Measurements from ENCODE around the gene AP1S3.

Gene AP1S3

DNA sequence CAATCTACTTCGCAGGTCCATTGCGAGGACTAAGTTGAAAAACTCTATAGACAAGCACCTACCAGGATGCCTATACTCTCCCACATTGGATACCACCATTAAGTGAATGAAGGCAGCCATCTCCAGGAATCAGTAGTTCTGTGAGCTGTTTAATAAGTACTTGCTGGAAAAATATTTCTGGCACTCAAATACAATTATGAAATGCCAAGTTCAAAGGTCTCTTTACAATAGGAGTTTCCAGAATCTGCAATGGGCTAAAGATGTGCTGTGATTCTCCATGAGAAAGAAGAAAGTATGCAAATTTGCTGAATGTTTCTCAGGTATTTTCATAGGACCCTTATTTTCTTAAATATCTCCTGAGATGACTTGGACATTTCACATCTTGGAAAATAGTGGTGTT lies 103.0 kb downstream of the AP1S3 start:
- Mint-ChIP-seq H3K4me3 (no peak overlapping the region), H3K9me3 (no peaks in the 10 kb centered on the region), H3K4me1 (no peaks in the 10 kb centered on the region), H3K27ac (no peak overlapping the region), H3K36me3 (peaks cover 2% of the 10 kb centered on the region), H3K27me3 (no peaks in the 10 kb centered on the region)

GRCh38 chr2:223732346-223732745 lies 105.0 kb downstream of the AP1S3 start:
- Mint-ChIP-seq H3K4me1 (no peaks in the 10 kb centered on the region), H3K9me3 (no peaks in the 10 kb centered on the region), H3K36me3 (peaks cover 2% of the 10 kb centered on the region), H3K27me3 (no peaks in the 10 kb centered on the region), H3K27ac (no peak overlapping the region), H3K4me3 (no peak overlapping the region)

- Mint-ChIP-seq H3K4me1 (no peaks in the 10 kb centered on the region), H3K4me3 (no peak overlapping the region), H3K27me3 (no peaks in the 10 kb centered on the region), H3K36me3 (peaks cover 2% of the 10 kb centered on the region), H3K27ac (no peak overlapping the region), H3K9me3 (no peaks in the 10 kb centered on the region)
Measured at GRCh38 chr2:223731503-223731902, 105.9 kb downstream of the AP1S3 start.

DNA sequence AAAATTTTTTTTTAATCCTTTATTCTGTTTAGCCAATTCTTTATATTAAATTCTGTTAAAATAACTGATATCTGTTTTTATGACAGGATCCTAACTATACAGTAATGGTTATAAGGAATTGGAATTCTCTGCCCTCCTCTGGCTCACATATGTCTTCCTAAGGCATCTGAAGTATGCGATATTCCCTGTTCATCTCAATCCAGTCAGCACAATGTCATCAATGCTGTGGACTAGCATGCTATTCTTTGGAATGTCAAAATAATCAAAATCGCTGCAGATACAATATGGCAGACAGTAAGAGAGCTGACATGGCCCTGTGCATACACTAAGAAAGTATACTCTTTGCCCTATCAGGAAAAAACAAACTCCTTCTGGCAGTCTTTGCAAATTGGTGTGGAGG lies 107.6 kb downstream of the AP1S3 start:
- Mint-ChIP-seq H3K27me3 (peaks cover 2% of the 10 kb centered on the region), H3K4me1 (no peaks in the 10 kb centered on the region), H3K36me3 (peaks cover 2% of the 10 kb centered on the region), H3K9me3 (no peaks in the 10 kb centered on the region), H3K27ac (no peak overlapping the region), H3K4me3 (no peak overlapping the region)

DNA sequence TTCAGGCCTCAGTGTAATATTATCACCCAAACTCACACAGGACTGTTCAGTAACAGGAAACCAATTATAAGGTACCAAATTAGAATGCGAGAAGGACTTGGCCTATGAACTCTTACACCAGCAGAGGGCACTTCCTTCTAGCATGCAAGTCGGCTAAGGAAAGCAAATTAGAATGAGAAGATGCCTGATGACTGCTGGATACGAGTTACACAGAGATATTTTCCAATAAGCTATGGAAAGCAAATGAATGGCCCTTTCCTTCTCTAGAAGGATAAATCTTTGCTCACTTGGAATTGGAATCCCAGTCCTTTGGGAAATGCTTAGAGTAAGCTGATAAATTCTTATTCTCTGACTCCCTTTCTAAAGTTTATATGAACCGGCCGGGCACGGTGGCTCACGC lies 109.8 kb downstream of the AP1S3 start:
- Mint-ChIP-seq H3K27ac (no peak overlapping the region), H3K27me3 (peaks cover 5% of the 10 kb centered on the region), H3K9me3 (no peaks in the 10 kb centered on the region), H3K36me3 (peaks cover 2% of the 10 kb centered on the region), H3K4me3 (no peak overlapping the region), H3K4me1 (no peaks in the 10 kb centered on the region)

- H3K4me1 Mint-ChIP-seq = no peaks in the 10 kb centered on the region
- no peak overlapping the region for H3K27ac Mint-ChIP-seq
- no peak overlapping the region for H3K4me3 Mint-ChIP-seq
- peaks cover 2% of the 10 kb centered on the region for H3K36me3 Mint-ChIP-seq
- no peaks in the 10 kb centered on the region for H3K9me3 Mint-ChIP-seq
- H3K27me3 Mint-ChIP-seq = peaks cover 5% of the 10 kb centered on the region
Measured at GRCh38 chr2:223725986-223726970, 111.1 kb downstream of the AP1S3 start.

GRCh38 chr2:223725494-223725893 lies 111.9 kb downstream of the AP1S3 start:
- Mint-ChIP-seq H3K9me3 (no peaks in the 10 kb centered on the region), H3K36me3 (peaks cover 2% of the 10 kb centered on the region), H3K4me3 (no peak overlapping the region), H3K27ac (no peak overlapping the region), H3K4me1 (no peaks in the 10 kb centered on the region), H3K27me3 (peaks cover 5% of the 10 kb centered on the region)

DNA sequence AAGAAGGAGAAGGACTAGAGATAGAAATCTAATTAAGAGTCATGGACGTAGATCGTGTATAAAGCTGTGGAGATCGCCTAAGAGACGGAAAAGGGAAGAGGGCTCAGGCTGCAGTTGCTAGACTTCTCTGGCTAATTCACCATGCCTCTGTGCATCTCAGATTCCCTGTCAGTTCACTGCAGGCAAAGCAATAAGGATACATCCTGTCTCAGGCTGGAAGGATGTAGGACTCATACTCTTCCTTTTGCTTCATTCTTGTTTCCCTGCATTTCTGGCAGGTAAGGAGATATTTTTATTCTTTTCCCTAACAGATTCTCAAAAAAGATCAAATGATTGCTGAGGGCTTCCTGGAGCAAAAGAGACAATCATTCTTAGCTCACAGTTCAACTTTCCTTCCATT lies 112.5 kb downstream of the AP1S3 start:
- Mint-ChIP-seq H3K9me3 (no peaks in the 10 kb centered on the region), H3K27ac (no peak overlapping the region), H3K4me1 (no peaks in the 10 kb centered on the region), H3K27me3 (peaks cover 5% of the 10 kb centered on the region), H3K36me3 (no peaks in the 10 kb centered on the region), H3K4me3 (no peak overlapping the region)

GRCh38 chr2:223723954-223724411 lies 113.4 kb downstream of the AP1S3 start:
- H3K36me3 Mint-ChIP-seq = no peaks in the 10 kb centered on the region
- peaks cover 11% of the 10 kb centered on the region for H3K27me3 Mint-ChIP-seq
- no peaks in the 10 kb centered on the region for H3K9me3 Mint-ChIP-seq
- H3K4me1 Mint-ChIP-seq = no peaks in the 10 kb centered on the region
- H3K27ac Mint-ChIP-seq = no peak overlapping the region
- no peak overlapping the region for H3K4me3 Mint-ChIP-seq

DNA sequence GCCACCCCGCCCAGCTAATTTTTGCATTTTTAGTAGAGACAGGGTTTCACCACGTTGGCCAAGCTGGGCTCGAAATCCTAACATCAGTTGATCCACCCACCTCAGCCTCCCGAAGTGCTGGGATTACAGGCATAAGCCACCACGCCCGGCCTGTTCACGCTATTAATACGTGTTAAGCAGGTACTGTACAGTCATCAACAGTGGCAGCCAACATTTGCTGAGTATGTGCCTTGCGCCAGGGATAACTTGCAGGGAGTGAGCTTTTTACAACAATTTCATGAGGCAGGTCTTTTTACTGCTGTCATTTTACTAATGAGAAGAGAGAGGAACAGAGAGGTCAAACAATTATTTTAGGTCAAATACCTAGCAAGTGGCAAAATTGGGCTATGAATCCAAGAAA lies 115.2 kb downstream of the AP1S3 start:
- H3K9me3 Mint-ChIP-seq = no peaks in the 10 kb centered on the region
- H3K4me1 Mint-ChIP-seq = no peaks in the 10 kb centered on the region
- H3K36me3 Mint-ChIP-seq = no peaks in the 10 kb centered on the region
- peaks cover 11% of the 10 kb centered on the region for H3K27me3 Mint-ChIP-seq
- H3K4me3 Mint-ChIP-seq = no peak overlapping the region
- no peak overlapping the region for H3K27ac Mint-ChIP-seq

DNA sequence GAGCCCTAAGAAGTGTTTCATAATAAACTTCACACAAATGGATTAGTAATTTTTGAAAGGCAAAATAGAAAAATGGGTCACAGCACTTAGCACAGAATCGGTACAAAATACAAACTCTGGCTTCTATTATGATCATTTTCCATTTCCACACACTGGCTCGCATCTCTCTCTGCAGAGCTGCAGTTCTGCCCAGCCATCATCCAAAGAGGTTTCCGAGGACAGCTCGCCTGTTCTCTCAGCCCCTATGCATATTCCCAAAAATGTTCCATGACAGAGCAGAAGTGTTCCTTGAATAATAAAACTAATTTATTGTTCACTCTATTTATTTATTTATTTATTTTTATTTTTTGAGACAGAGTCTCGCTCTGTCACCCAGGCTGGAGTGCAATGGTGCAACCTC lies 115.6 kb downstream of the AP1S3 start:
- Mint-ChIP-seq H3K4me1 (no peaks in the 10 kb centered on the region), H3K27me3 (peaks cover 11% of the 10 kb centered on the region), H3K4me3 (no peak overlapping the region), H3K36me3 (no peaks in the 10 kb centered on the region), H3K9me3 (no peaks in the 10 kb centered on the region), H3K27ac (no peak overlapping the region)

DNA sequence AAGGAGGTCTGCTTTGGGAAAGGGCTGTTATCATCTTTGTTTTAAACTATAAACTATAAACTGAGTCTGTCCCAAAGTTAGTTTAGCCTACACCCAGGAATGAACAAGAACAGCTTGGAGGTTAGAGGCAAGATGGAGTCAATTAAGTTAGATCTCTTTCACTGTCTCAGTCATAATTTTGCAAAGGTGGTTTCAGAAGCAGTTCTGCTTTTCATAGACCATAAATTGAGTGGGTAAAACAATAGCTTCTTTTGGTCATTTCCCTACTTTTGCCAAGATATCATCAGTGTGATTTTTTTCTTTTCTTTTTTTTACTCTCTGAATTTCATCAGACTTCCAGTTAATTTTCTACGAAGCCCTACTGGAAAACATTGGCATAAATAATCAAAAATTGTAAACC lies 117.0 kb downstream of the AP1S3 start:
- no peaks in the 10 kb centered on the region for H3K36me3 Mint-ChIP-seq
- no peaks in the 10 kb centered on the region for H3K4me1 Mint-ChIP-seq
- no peak overlapping the region for H3K27ac Mint-ChIP-seq
- no peaks in the 10 kb centered on the region for H3K9me3 Mint-ChIP-seq
- H3K4me3 Mint-ChIP-seq = no peak overlapping the region
- H3K27me3 Mint-ChIP-seq = peaks cover 9% of the 10 kb centered on the region

- Mint-ChIP-seq H3K27ac (no peak overlapping the region), H3K4me3 (no peak overlapping the region), H3K9me3 (no peaks in the 10 kb centered on the region), H3K4me1 (no peaks in the 10 kb centered on the region), H3K36me3 (no peaks in the 10 kb centered on the region), H3K27me3 (peaks cover 4% of the 10 kb centered on the region)
Measured at GRCh38 chr2:223712642-223713041, 124.7 kb downstream of the AP1S3 start.

DNA sequence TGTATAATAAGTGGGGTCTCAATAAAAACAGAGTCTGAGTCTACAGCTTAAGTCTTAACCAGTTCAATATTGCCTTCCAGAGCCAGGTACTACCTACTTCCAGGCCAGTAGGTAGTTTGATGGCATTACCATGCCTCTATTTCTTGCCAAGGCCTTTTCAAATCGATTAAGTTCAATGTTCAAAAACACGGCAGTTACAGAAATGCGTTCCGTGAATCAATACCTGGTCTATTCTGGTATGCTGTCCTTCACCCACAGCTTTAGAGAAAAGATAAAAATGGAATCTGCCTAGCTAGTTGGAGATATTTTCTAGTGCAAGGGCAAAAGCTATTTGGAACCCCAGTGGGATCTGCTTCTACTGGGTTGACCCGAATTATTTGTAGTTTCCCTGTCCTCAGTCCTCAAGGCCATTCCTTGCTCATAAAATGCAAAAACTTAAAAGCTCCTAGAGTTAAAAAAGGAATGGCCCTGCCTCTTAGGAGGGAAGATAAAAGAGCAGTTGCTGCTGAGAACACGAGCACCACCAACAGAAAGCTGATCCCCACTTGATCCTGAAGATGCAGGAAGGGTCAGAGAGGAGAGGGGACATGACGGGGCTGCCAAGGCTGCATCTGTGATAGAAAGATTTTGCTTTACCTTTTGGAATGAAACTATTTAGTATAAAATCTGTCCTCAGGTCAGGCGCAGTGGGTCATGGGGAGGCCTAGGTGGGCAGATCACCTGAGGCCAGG lies 125.6 kb downstream of the AP1S3 start:
- Mint-ChIP-seq H3K4me1 (no peaks in the 10 kb centered on the region), H3K27ac (no peak overlapping the region), H3K9me3 (no peaks in the 10 kb centered on the region), H3K36me3 (no peaks in the 10 kb centered on the region), H3K4me3 (no peak overlapping the region), H3K27me3 (peaks cover 4% of the 10 kb centered on the region)
